Activated B cell treated with CpG ODN at 0.5 μM for 24 hours (primary cell): Measurements from ENCODE around the gene CTDSP1. TPM values are rescaled to one million over a fixed set of nuclear protein-coding genes. Genes with fewer than 3 reads are reported as not detected.

Experiments
- ATAC-seq: fragments of 200-7000 bp; cut with Tn5 transposase; one replicate; pipeline ENCODE4 v1.10.0; 2021; ENCODE audit warnings: low read depth, mild to moderate bottlenecking, moderate library complexity
- CTCF ChIA-PET: fragments of 350-600 bp; sonication (Branson Sonifier 250); formaldehyde crosslinking; loops from one replicate; lab custom pipeline; 2021; ENCODE audit warnings: antibody characterized with exemption; lab: Charles Lee
- POLR2A ChIA-PET: fragments of 350-600 bp; sonication (Branson Sonifier 250); formaldehyde crosslinking; loops from one replicate; lab custom pipeline; 2021; ENCODE audit warnings: antibody characterized with exemption; lab: Charles Lee
- DNase-seq: peaks from one replicate; pipeline ENCODE4 v3.0.0; 2022
- H3K27ac Mint-ChIP-seq: one replicate; pipeline ENCODE4 v1.8.0; 2020; ENCODE audit warnings: mixed read lengths
- H3K27me3 Mint-ChIP-seq: one replicate; pipeline ENCODE4 v1.8.0; 2021; ENCODE audit warnings: mixed read lengths
- H3K36me3 Mint-ChIP-seq: one replicate; pipeline ENCODE4 v1.8.0; 2021; ENCODE audit warnings: low read depth, mixed read lengths
- H3K4me1 Mint-ChIP-seq: one replicate; pipeline ENCODE4 v1.8.0; 2021; ENCODE audit warnings: mixed read lengths
- H3K4me3 Mint-ChIP-seq: one replicate; pipeline ENCODE4 v1.8.0; 2020; ENCODE audit warnings: mild to moderate bottlenecking, mixed read lengths
- H3K9me3 Mint-ChIP-seq: one replicate; pipeline ENCODE4 v1.8.0; 2020; ENCODE audit warnings: mixed read lengths
- intact Hi-C: fragments of 100-400 bp; cut with micrococcal nuclease; formaldehyde crosslinking; loops from one replicate; pipeline ENCODE4 v1.15.1; 2024
- total RNA-seq: library from RNA; stranded (reverse); gene quantifications from 2 replicates; pipeline ENCODE4 v1.2.3, GENCODE V29; 2022
- TF ChIP-seq, protein P1 (sequence below): fragments of 200-600 bp; IDR thresholded peaks from one replicate; pipeline ENCODE4 v1.8.0; 2022; ENCODE audit warnings: antibody characterized with exemption, mild to moderate bottlenecking

The CTDSP1 gene
- total RNA-seq, 1 donor from 2014 or later: 118 TPM

- H3K27me3 Mint-ChIP-seq: peaks cover 2% of the 10 kb centered on the region
- H3K36me3 Mint-ChIP-seq: no peaks in the 10 kb centered on the region
- peak overlapping the region; percentile 67 for H3K4me3 Mint-ChIP-seq
- H3K9me3 Mint-ChIP-seq: no peaks in the 10 kb centered on the region
- DNase-seq (no peak), ATAC-seq (peak; percentile 88)
- TF ChIP-seq, protein P1, sequence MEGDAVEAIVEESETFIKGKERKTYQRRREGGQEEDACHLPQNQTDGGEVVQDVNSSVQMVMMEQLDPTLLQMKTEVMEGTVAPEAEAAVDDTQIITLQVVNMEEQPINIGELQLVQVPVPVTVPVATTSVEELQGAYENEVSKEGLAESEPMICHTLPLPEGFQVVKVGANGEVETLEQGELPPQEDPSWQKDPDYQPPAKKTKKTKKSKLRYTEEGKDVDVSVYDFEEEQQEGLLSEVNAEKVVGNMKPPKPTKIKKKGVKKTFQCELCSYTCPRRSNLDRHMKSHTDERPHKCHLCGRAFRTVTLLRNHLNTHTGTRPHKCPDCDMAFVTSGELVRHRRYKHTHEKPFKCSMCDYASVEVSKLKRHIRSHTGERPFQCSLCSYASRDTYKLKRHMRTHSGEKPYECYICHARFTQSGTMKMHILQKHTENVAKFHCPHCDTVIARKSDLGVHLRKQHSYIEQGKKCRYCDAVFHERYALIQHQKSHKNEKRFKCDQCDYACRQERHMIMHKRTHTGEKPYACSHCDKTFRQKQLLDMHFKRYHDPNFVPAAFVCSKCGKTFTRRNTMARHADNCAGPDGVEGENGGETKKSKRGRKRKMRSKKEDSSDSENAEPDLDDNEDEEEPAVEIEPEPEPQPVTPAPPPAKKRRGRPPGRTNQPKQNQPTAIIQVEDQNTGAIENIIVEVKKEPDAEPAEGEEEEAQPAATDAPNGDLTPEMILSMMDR: no peak
- CTCF ChIA-PET: no interaction called here
- intact Hi-C loops: loop anchor here (2.0 kb wide), 1 partner anchor 17 kb away; no protein-coding TSS in a partner anchor
- peaks cover 7% of the 10 kb centered on the region for H3K4me1 Mint-ChIP-seq
- H3K27ac Mint-ChIP-seq: no peak overlapping the region
- POLR2A ChIA-PET: interaction anchor here (1.2 kb wide), 1 partner anchor 115 kb away, joined by 3 read pairs; no protein-coding TSS in a partner anchor
These were observed 12.1 kb upstream of the CTDSP1 start for GRCh38 chr2:218387369-218388194.

- ChIA-PET POLR2A (interaction anchor here (0.6 to 1.0 kb wide), 3 partner anchors 53 to 374 kb away, joined by 3 to 4 read pairs (median 3); no protein-coding TSS in a partner anchor), CTCF (interaction anchor here (0.6 kb wide), 1 partner anchor 117 kb away, joined by 3 read pairs; no protein-coding TSS in a partner anchor)
- TF ChIP-seq, protein P1: no peak
- Mint-ChIP-seq H3K4me1 (peaks cover 18% of the 10 kb centered on the region), H3K4me3 (no peak overlapping the region), H3K27me3 (peaks cover 2% of the 10 kb centered on the region), H3K27ac (no peak overlapping the region), H3K9me3 (no peaks in the 10 kb centered on the region), H3K36me3 (no peaks in the 10 kb centered on the region)
- intact Hi-C loops: no loop called here
- DNase-seq (no peak), ATAC-seq (no peak)
These were observed 10.1 kb upstream of the CTDSP1 start for GRCh38 chr2:218389333-218390150.

- no peak overlapping the region for H3K4me3 Mint-ChIP-seq
- H3K27ac Mint-ChIP-seq: no peak overlapping the region
- H3K27me3 Mint-ChIP-seq: peaks cover 2% of the 10 kb centered on the region
- ChIA-PET CTCF (no interaction called here), POLR2A (no interaction called here)
- peaks cover under 1% of the 10 kb centered on the region for H3K36me3 Mint-ChIP-seq
- TF ChIP-seq, protein P1: no peak
- peaks cover 30% of the 10 kb centered on the region for H3K4me1 Mint-ChIP-seq
- no peaks in the 10 kb centered on the region for H3K9me3 Mint-ChIP-seq
- ATAC-seq (no peak), DNase-seq (no peak)
- intact Hi-C loops: no loop called here
These were observed 8.5 kb upstream of the CTDSP1 start for GRCh38 chr2:218391202-218391601.

- Mint-ChIP-seq H3K4me3 (no peak overlapping the region), H3K36me3 (peaks cover 2% of the 10 kb centered on the region), H3K27ac (no peak overlapping the region), H3K9me3 (no peaks in the 10 kb centered on the region), H3K4me1 (peaks cover 38% of the 10 kb centered on the region), H3K27me3 (no peaks in the 10 kb centered on the region)
- no peak for DNase-seq
- intact Hi-C loops: no loop called here
- ChIA-PET POLR2A (interaction anchor here (0.9 kb wide), 1 partner anchor 102 kb away, joined by 3 read pairs; no protein-coding TSS in a partner anchor), CTCF (interaction anchor here (0.7 to 2.7 kb wide), 4 partner anchors 10 to 121 kb away, joined by 3 to 14 read pairs (median 4); partner anchors contain the start of gene SLC11A1)
- no peak for ATAC-seq
- TF ChIP-seq, protein P1: no peak
These were observed 7.2 kb upstream of the CTDSP1 start for GRCh38 chr2:218392459-218392858.
